OCI-LY3 (cell line): ENCODE measurements around the gene GAB2.
"Not testable (repeated sequence)": the region's sequence is repeated elsewhere in the genome, so short reads cannot be mapped to it uniquely, and the experiment has no call there.

Experiments
- H2AFZ ChIP-seq: fragments of 200-600, 300-600 bp; shearing (Covaris generic); 2 replicates; pipeline ENCODE4 v1.6.0; 2014; ENCODE audit warnings: antibody characterized with exemption, low read depth, low read length
- H3K27ac ChIP-seq: fragments of 200-600, 300-600 bp; sonication (generic); 2 replicates; pipeline ENCODE4 v1.5.1; 2014; ENCODE audit warnings: mild to moderate bottlenecking, low read length, moderate library complexity, mixed read lengths
- H3K27me3 ChIP-seq: fragments of 200-600, 300-600 bp; sonication (generic); 2 replicates; pipeline ENCODE4 v1.6.1; 2014; ENCODE audit warnings: low read depth, low read length, mixed read lengths
- H3K36me3 ChIP-seq: fragments of 200-600, 300-600 bp; sonication (generic); replicated peaks from 2 replicates; pipeline ENCODE3; 2014; ENCODE audit warnings: low read depth, low read length, mixed read lengths
- H3K4me1 ChIP-seq: fragments of 300-600, 200-600 bp; sonication (generic); 2 replicates; pipeline ENCODE4 v1.6.1; 2014; ENCODE audit warnings: low read length, mixed read lengths
- H3K4me2 ChIP-seq: fragments of 200-600, 300-600 bp; sonication (generic); 2 replicates; pipeline ENCODE4 v1.6.1; 2014; ENCODE audit warnings: low read length, mixed read lengths
- H3K4me3 ChIP-seq: fragments of 300-600, 200-600 bp; sonication (generic); 2 replicates; pipeline ENCODE4 v1.5.1; 2014; ENCODE audit warnings: antibody characterized with exemption, mild to moderate bottlenecking, low read length, moderate library complexity
- H3K79me2 ChIP-seq: fragments of 300-600, 200-600 bp; shearing (Covaris generic); 2 replicates; pipeline ENCODE4 v1.6.1; 2014; ENCODE audit warnings: mild to moderate bottlenecking, low read length, mixed read lengths
- H3K9ac ChIP-seq: fragments of 300-600, 200-600 bp; shearing (Covaris generic); 2 replicates; pipeline ENCODE4 v1.6.0; 2014; ENCODE audit warnings: mild to moderate bottlenecking, low read length, moderate library complexity
- H3K9me3 ChIP-seq: fragments of 200-600, 300-600 bp; shearing (Covaris generic); 2 replicates; pipeline ENCODE4 v1.6.1; 2014; ENCODE audit warnings: low read length, mixed read lengths; ENCODE audit not compliant: insufficient read depth
- H4K20me1 ChIP-seq: fragments of 200-600, 300-600 bp; sonication (generic); 2 replicates; pipeline ENCODE4 v1.6.1; 2016; ENCODE audit warnings: low read length, mixed read lengths; ENCODE audit not compliant: insufficient read depth
- CTCF ChIP-seq: fragments of 200-600, 300-600 bp; sonication (generic); IDR thresholded peaks from 2 replicates; pipeline ENCODE4 v1.5.1; 2014; ENCODE audit warnings: antibody characterized with exemption, low read length, low read depth
- EZH2phosphoT487 ChIP-seq: fragments of 200-600 bp; shearing (Covaris generic); IDR thresholded peaks from 2 replicates; pipeline ENCODE4 v1.6.1; 2018; ENCODE audit warnings: antibody characterized with exemption, mixed run types, low read depth

Gene GAB2

GRCh38 chr11:78355742-78356141, 61.9 kb downstream of the GAB2 start:
- not testable (repeated sequence) for H3K36me3 ChIP-seq, H2AFZ ChIP-seq, H3K4me3 ChIP-seq, H4K20me1 ChIP-seq, H3K9ac ChIP-seq, H3K9me3 ChIP-seq, H3K27ac ChIP-seq, H3K27me3 ChIP-seq, H3K79me2 ChIP-seq, H3K4me2 ChIP-seq, H3K4me1 ChIP-seq

- Histone ChIP-seq H3K79me2 (no peaks in the 10 kb centered on the region), H3K36me3 (no peaks in the 10 kb centered on the region), H4K20me1 (no peaks in the 10 kb centered on the region; the same call in 1 of the 2 replicates), H3K4me3 (no peak overlapping the region), H3K27me3 (no peaks in the 10 kb centered on the region), H3K4me2 (no peak overlapping the region), H3K9ac (no peak overlapping the region), H3K9me3 (no peaks in the 10 kb centered on the region), H2AFZ (no peak overlapping the region), H3K4me1 (peaks cover 10% of the 10 kb centered on the region), H3K27ac (no peak overlapping the region)
- TF ChIP-seq CTCF (no peak), EZH2phosphoT487 (no peak)
Measured at GRCh38 chr11:78355309-78355705, 62.3 kb downstream of the GAB2 start.

GRCh38 chr11:78354408-78355308, 63.0 kb downstream of the GAB2 start:
- Histone ChIP-seq H3K4me3 (no peak overlapping the region), H4K20me1 (no peaks in the 10 kb centered on the region; the same call in 1 of the 2 replicates), H3K9ac (no peak overlapping the region), H3K27me3 (no peaks in the 10 kb centered on the region), H3K9me3 (no peaks in the 10 kb centered on the region), H2AFZ (no peak overlapping the region), H3K27ac (no peak overlapping the region), H3K36me3 (no peaks in the 10 kb centered on the region), H3K79me2 (no peaks in the 10 kb centered on the region), H3K4me1 (peaks cover 17% of the 10 kb centered on the region), H3K4me2 (no peak overlapping the region)
- TF ChIP-seq CTCF = no peak
- no peak for TF ChIP-seq EZH2phosphoT487

- Histone ChIP-seq H3K9me3 (no peaks in the 10 kb centered on the region), H2AFZ (no peak overlapping the region), H3K79me2 (no peaks in the 10 kb centered on the region), H3K4me3 (no peak overlapping the region), H3K4me1 (peaks cover 20% of the 10 kb centered on the region), H3K4me2 (no peak overlapping the region), H3K9ac (no peak overlapping the region), H3K36me3 (no peaks in the 10 kb centered on the region), H3K27me3 (no peaks in the 10 kb centered on the region), H3K27ac (no peak overlapping the region), H4K20me1 (no peaks in the 10 kb centered on the region; the same call in 1 of the 2 replicates)
- TF ChIP-seq EZH2phosphoT487 = no peak
- TF ChIP-seq CTCF = no peak
Measured at GRCh38 chr11:78351979-78352841, 65.4 kb downstream of the GAB2 start.
